K562 (cell line): ENCODE results near the gene PCBD2. TPM values are rescaled to one million over a fixed set of nuclear protein-coding genes. Genes with fewer than 3 reads are reported as not detected.

Experiments
- BRCA1 ChIP-seq, 2 experiments: fragments of 450-650 bp in 1 of 2; sonication (generic) in 1 of 2; formaldehyde crosslinking in 1 of 2; IDR thresholded peaks; 2 replicates each; pipeline versions ENCODE4 v1.5.0 to v1.6.1; 2017 to 2020; ENCODE audit warnings: mild to moderate bottlenecking in 1 of 2, missing genetic modification reagents in 1 of 2
- CREBBP ChIP-seq: IDR thresholded peaks from one replicate; pipeline ENCODE4 v1.6.1; 2012; ENCODE audit warnings: low read depth, mild to moderate bottlenecking, control low read depth, inconsistent platforms, low read length
- DACH1 ChIP-seq: fragments of 450-650 bp; IDR thresholded peaks from 2 replicates; pipeline ENCODE4 v1.6.1; 2018; ENCODE audit not compliant: partially characterized antibody
- GATAD2B ChIP-seq: fragments of 450-650 bp; IDR thresholded peaks from 2 replicates; pipeline ENCODE4 v1.6.1; 2017; ENCODE audit warnings: mild to moderate bottlenecking, borderline replicate concordance
- GMEB1 ChIP-seq: fragments of 250-450 bp; sonication (Bioruptor Pico); IDR thresholded peaks from 2 replicates; pipeline ENCODE4 v1.4.0; 2020; ENCODE audit warnings: mild to moderate bottlenecking
- HEY1 ChIP-seq: fragments of 250-450 bp; sonication (Bioruptor Pico); IDR thresholded peaks from 2 replicates; pipeline ENCODE4 v1.5.0; 2020; ENCODE audit warnings: mild to moderate bottlenecking, moderate library complexity, borderline replicate concordance
- HMBOX1 ChIP-seq: sonication (generic); IDR thresholded peaks from 2 replicates; pipeline ENCODE4 v1.6.1; 2016
- IRF9 ChIP-seq: fragments of 450-650 bp; IDR thresholded peaks from 2 replicates; pipeline ENCODE4 v1.6.1; 2016; ENCODE audit warnings: missing biosample characterization, missing genetic modification characterization
- JUND ChIP-seq, 2 experiments: IDR thresholded peaks; 2 replicates in 1 of 2; 3 replicates in 1 of 2; pipeline ENCODE4 v1.6.1; 2011; ENCODE audit warnings: borderline replicate concordance in 2 of 2, low read depth in 2 of 2, low read length in 2 of 2, improper control_type of control experiment in 1 of 2, missing biosample characterization in 1 of 2, missing genetic modification characterization in 1 of 2, missing genetic modification reagents in 1 of 2
- MITF ChIP-seq: IDR thresholded peaks from 2 replicates; pipeline ENCODE4 v1.6.1; 2014; ENCODE audit warnings: antibody characterized with exemption
- MTA1 ChIP-seq: fragments of 450-650 bp; IDR thresholded peaks from 2 replicates; pipeline ENCODE4 v1.6.1; 2017; ENCODE audit warnings: borderline replicate concordance
- PTBP1 ChIP-seq: fragments of 200-400 bp; formaldehyde crosslinking; IDR thresholded peaks from 2 replicates; pipeline ENCODE4 v1.6.1; 2017; ENCODE audit warnings: low read depth, low read length
- RBBP5 ChIP-seq: fragments of 200-600 bp; sonication (generic); IDR thresholded peaks from 2 replicates; pipeline ENCODE4 v1.6.1; 2012; ENCODE audit warnings: borderline replicate concordance, mild to moderate bottlenecking, low read length, control low read depth, inconsistent platforms; ENCODE audit not compliant: insufficient read depth, poor library complexity, severe bottlenecking
- RBM22 ChIP-seq: fragments of 200-400 bp; formaldehyde crosslinking; IDR thresholded peaks from 2 replicates; pipeline ENCODE4 v1.6.1; 2018; ENCODE audit warnings: low read length, low read depth; ENCODE audit not compliant: poor library complexity, severe bottlenecking
- SMAD4 ChIP-seq: fragments of 250-450 bp; sonication (Bioruptor Pico); conservative IDR thresholded peaks from 2 replicates; pipeline ENCODE4 v1.8.0; 2021; ENCODE audit warnings: inconsistent platforms, mild to moderate bottlenecking, moderate library complexity
- TGIF2 ChIP-seq: sonication (generic); formaldehyde crosslinking; IDR thresholded peaks from 2 replicates; pipeline ENCODE4 v1.8.1; 2022; ENCODE audit warnings: mild to moderate bottlenecking, missing genetic modification reagents, moderate library complexity
- THRAP3 ChIP-seq: fragments of 450-650 bp; IDR thresholded peaks from 2 replicates; pipeline ENCODE4 v1.6.1; 2016; ENCODE audit warnings: mild to moderate bottlenecking, inconsistent platforms, borderline replicate concordance
- TRIM28 ChIP-seq: fragments of 450-650 bp; IDR thresholded peaks from 2 replicates; pipeline ENCODE4 v1.6.1; 2017
- TSC22D4 ChIP-seq: fragments of 450-650 bp; IDR thresholded peaks from 2 replicates; pipeline ENCODE4 v1.6.1; 2016; ENCODE audit warnings: missing genetic modification characterization, missing biosample characterization, control low read depth
- ZBTB8A ChIP-seq: fragments of 450-650 bp; IDR thresholded peaks from 2 replicates; pipeline ENCODE4 v1.6.1; 2018; ENCODE audit warnings: mild to moderate bottlenecking, moderate library complexity; ENCODE audit not compliant: partially characterized antibody
- polyA plus RNA-seq, 8 experiments: library from polyadenylated mRNA; depleted of rRNA in 4 of 8; stranded (reverse) in 5 of 8; unstranded in 3 of 8; fragments of >200 nt; fragmentation: Nextera tagmentation in 2 of 8; fragmentation: Illumina TruSeq in 1 of 8; extraction: Ambion mirVana in 2 of 8; extraction: Trizol in 1 of 8; gene quantifications; 2 replicates each; pipeline versions ENCODE4 v1.2.1 to v1.2.3, GENCODE V29; 2011 to 2014; ENCODE audit warnings: inconsistent platforms in 1 of 8, missing spikeins in 1 of 8
- total RNA-seq, 7 experiments: library from RNA; depleted of rRNA in 6 of 7; stranded (reverse); fragments of >200 nt in 6 of 7; fragmentation: Illumina TruSeq in 2 of 7; extraction: Trizol in 2 of 7; gene quantifications; 2 replicates each; pipeline versions ENCODE4 v1.2.1 to v1.2.3, GENCODE V29; 2011 to 2021; ENCODE audit warnings: low replicate concordance in 1 of 7
- TF ChIP-seq, protein P1 (sequence below): fragments of 250-450 bp; sonication (Bioruptor Pico); IDR thresholded peaks from 2 replicates; pipeline ENCODE4 v1.8.0; 2021; ENCODE audit warnings: mild to moderate bottlenecking, moderate library complexity

PCBD2 gene
- total and polyA plus RNA-seq, 9 of the 15 experiments (the other 6 are each of a cell fraction or from before 2014, with no cell fraction given): 5.2 to 13.8 (median 7.8) TPM

DNA sequence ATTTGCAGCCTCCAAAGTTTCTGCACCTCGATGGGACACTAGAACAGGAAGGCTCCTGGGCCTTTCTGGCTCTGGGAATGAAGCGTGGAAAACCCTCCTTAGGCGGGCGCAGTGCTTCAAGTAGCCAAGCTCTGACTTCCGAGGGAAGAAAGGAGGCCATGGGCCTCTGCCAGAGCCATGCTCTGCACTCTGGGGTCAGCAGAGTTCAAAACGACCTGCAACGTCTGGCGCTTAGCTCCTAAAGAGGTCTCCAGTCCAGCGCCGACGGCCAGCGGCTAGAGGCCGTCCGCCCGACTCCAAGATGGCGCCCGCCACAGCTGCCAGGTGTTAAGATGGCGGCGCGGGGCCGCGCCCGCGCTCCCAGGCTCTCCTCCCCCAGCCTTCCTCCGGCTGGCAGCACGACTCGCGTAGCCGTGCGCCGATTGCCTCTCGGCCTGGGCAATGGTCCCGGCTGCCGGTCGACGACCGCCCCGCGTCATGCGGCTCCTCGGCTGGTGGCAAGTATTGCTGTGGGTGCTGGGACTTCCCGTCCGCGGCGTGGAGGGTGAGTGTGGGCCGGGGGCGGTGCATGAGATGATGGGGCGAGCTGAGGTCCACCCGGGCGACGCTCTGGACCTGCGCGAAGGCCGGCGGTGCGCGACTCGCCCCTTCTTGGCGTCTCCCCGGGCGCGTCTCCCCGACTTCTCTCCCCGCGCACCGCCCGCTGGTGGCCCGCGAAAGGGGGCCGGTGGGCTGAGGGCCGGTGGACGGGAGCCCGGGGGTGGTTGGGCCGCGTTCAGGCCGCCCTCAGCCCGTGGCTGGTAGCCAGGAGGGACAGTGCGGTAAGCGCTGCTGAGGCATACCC, 30.7 kb upstream of the PCBD2 start, which contains the start of gene TXNDC15 (continued):
- TF ChIP-seq JUND (IDR thresholded peaks at IDR 0.05; ENCODE audit: borderline replicate concordance, low read depth, low read length) (peak; percentile 53; the same call in 1 of the 2 replicates), JUND (tag; IDR thresholded peaks at IDR 0.05; ENCODE audit: borderline replicate concordance, low read depth, low read length) (no peak; the same call in 2 of the 3 replicates), MTA1 (no peak), RBM22 (peak; percentile 57), THRAP3 (no peak), BRCA1 (IDR thresholded peaks at IDR 0.05) (no peak), BRCA1 (CRISPR knock-in tag; IDR thresholded peaks at IDR 0.05) (no peak), TRIM28 (no peak), HEY1 (CRISPR knock-in tag) (no peak), RBBP5 (peak; percentile 65), PTBP1 (no peak), SMAD4 (CRISPR knock-in tag) (peak; percentile 89), ZBTB8A (no peak), GATAD2B (no peak), TSC22D4 (tag) (no peak), CREBBP (no peak), GMEB1 (CRISPR knock-in tag) (peak; percentile 59), TGIF2 (CRISPR knock-in tag) (no peak), DACH1 (no peak), IRF9 (tag) (no peak), MITF (no peak), HMBOX1 (no peak)
- TF ChIP-seq, protein P1, sequence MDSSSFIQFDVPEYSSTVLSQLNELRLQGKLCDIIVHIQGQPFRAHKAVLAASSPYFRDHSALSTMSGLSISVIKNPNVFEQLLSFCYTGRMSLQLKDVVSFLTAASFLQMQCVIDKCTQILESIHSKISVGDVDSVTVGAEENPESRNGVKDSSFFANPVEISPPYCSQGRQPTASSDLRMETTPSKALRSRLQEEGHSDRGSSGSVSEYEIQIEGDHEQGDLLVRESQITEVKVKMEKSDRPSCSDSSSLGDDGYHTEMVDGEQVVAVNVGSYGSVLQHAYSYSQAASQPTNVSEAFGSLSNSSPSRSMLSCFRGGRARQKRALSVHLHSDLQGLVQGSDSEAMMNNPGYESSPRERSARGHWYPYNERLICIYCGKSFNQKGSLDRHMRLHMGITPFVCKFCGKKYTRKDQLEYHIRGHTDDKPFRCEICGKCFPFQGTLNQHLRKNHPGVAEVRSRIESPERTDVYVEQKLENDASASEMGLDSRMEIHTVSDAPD (CRISPR knock-in tag): no peak
